Putamen (tissue), 1 donor: ENCODE data around the gene FAM90A1.
"Not testable (repeated sequence)": the region's sequence is repeated elsewhere in the genome, so short reads cannot be mapped to it uniquely, and the experiment has no call there.

Source experiments
- DNase-seq: peaks from one replicate; pipeline ENCODE4 v3.0.0-alpha.2; 2016; ENCODE audit warnings: low spot score

The FAM90A1 gene

GRCh38 chr12:8226992-8227731, at the start of gene FAM90A1:
Gene FAM90A1, minus strand, starts transcription at chr12:8227618. Its CDS starts 2,786 bp downstream, at chr12:8224832.
- not testable (repeated sequence) for DNase-seq

GRCh38 chr12:8276397-8276796, 49.0 kb upstream of the FAM90A1 start:
- DNase-seq, result not testable (repeated sequence)

- DNase-seq, result peak; percentile 2
These were observed 39.3 kb upstream of the FAM90A1 start for GRCh38 chr12:8266706-8267105.

GRCh38 chr12:8264236-8264635, 36.8 kb upstream of the FAM90A1 start:
- not testable (repeated sequence) for DNase-seq

GRCh38 chr12:8261111-8261554, 33.7 kb upstream of the FAM90A1 start:
- not testable (repeated sequence) for DNase-seq

GRCh38 chr12:8256356-8256755, 28.9 kb upstream of the FAM90A1 start:
- not testable (repeated sequence) for DNase-seq

GRCh38 chr12:8254705-8255104, 27.3 kb upstream of the FAM90A1 start:
- DNase-seq, result not testable (repeated sequence)

GRCh38 chr12:8252056-8252818, 24.8 kb upstream of the FAM90A1 start:
- not testable (repeated sequence) for DNase-seq

- not testable (repeated sequence) for DNase-seq
These were observed 24.2 kb upstream of the FAM90A1 start for GRCh38 chr12:8251616-8252015.

- not testable (repeated sequence) for DNase-seq
These were observed 19.6 kb upstream of the FAM90A1 start for GRCh38 chr12:8246941-8247535.

GRCh38 chr12:8243682-8244161, 16.3 kb upstream of the FAM90A1 start:
- DNase-seq, result peak; percentile 40

GRCh38 chr12:8242880-8243681, 15.7 kb upstream of the FAM90A1 start:
- peak; percentile 95 for DNase-seq

- not testable (repeated sequence) for DNase-seq
These were observed 15.1 kb upstream of the FAM90A1 start for GRCh38 chr12:8242622-8242879.

GRCh38 chr12:8241917-8242621, 14.7 kb upstream of the FAM90A1 start:
- peak; percentile 50 for DNase-seq

GRCh38 chr12:8240340-8241114, 13.1 kb upstream of the FAM90A1 start:
- not testable (repeated sequence) for DNase-seq

- not testable (repeated sequence) for DNase-seq
These were observed 9.6 kb upstream of the FAM90A1 start for GRCh38 chr12:8237031-8237430.

GRCh38 chr12:8235316-8236157, 8.1 kb upstream of the FAM90A1 start:
- not testable (repeated sequence) for DNase-seq

GRCh38 chr12:8234746-8235145, 7.3 kb upstream of the FAM90A1 start:
- DNase-seq, result not testable (repeated sequence)

GRCh38 chr12:8233935-8234495, 6.6 kb upstream of the FAM90A1 start:
- DNase-seq, result not testable (repeated sequence)
